Aorta (tissue), 5 donors: ENCODE data around the gene MYH14. TPM values are rescaled to one million over a fixed set of nuclear protein-coding genes. Genes with fewer than 3 reads are reported as not detected.
A peak's percentile ranks its signal among the peaks of the same experiment; 100 is the strongest.

Source experiments
- ATAC-seq: fragments of 200-7000 bp; cut with Tn5 transposase; one replicate; pipeline ENCODE4 v1.9.1; 2022; ENCODE audit warnings: moderate library complexity; ENCODE audit not compliant: low FRiP score
- DNase-seq, 2 donors: peaks; one replicate each; pipeline ENCODE4 v3.0.0-alpha.2; 2020
- H3K27ac ChIP-seq, 2 donors: one replicate each; pipeline ENCODE4 v1.5.1; 2013; ENCODE audit warnings: low read length in 2 of 2, mild to moderate bottlenecking in 2 of 2, moderate library complexity in 2 of 2, control low read depth in 1 of 2, inconsistent platforms in 1 of 2, low read depth in 1 of 2
- H3K27me3 ChIP-seq, 2 donors: one replicate each; pipeline ENCODE4 v1.6.1; 2013; ENCODE audit warnings: control low read depth in 1 of 2, low read length in 1 of 2, mild to moderate bottlenecking in 1 of 2, moderate library complexity in 1 of 2; ENCODE audit not compliant: insufficient read depth in 2 of 2, control insufficient read depth in 1 of 2
- H3K36me3 ChIP-seq, 2 donors: one replicate each; pipeline ENCODE4 v1.6.1; 2013; ENCODE audit warnings: control low read depth in 1 of 2, low read length in 1 of 2, mild to moderate bottlenecking in 1 of 2; ENCODE audit not compliant: insufficient read depth in 2 of 2, control insufficient read depth in 1 of 2
- H3K4me1 ChIP-seq, 2 donors: one replicate each; pipeline ENCODE4 v1.6.1; 2013; ENCODE audit warnings: low read length in 2 of 2, control low read depth in 1 of 2, mild to moderate bottlenecking in 1 of 2, moderate library complexity in 1 of 2; ENCODE audit not compliant: insufficient read depth in 2 of 2, control insufficient read depth in 1 of 2
- H3K4me3 ChIP-seq, 2 donors: one replicate each; pipeline ENCODE4 v1.5.1; 2013; ENCODE audit warnings: low read length in 2 of 2, control low read depth in 1 of 2, mild to moderate bottlenecking in 1 of 2
- H3K9me3 ChIP-seq: one replicate; pipeline ENCODE4 v1.6.1; 2013; ENCODE audit warnings: mild to moderate bottlenecking, low read length; ENCODE audit not compliant: control insufficient read depth
- WGBS, 2 donors: extraction: QIAGEN DNeasy Blood & Tissue Kit; methylation state at CpG; one replicate each; pipeline ENCODE4 v1.1.7; 2013; 5-methylcytosine and 5-hydroxymethylcytosine counted together
- intact Hi-C, 2 donors: fragments of 100-400 bp; cut with DNase I; formaldehyde crosslinking; loops; one replicate each; pipeline versions ENCODE4 v1.14.2 to v1.15.0; 2022
- polyA plus RNA-seq, 2 donors: library from polyadenylated mRNA; stranded (reverse); fragments of 200-250 nt; gene quantifications; one replicate each; pipeline ENCODE4 v1.2.3, GENCODE V29; 2013
- total RNA-seq, 2 donors: library from RNA; stranded (reverse); fragmentation: NEBNext Ultra II Directional; extraction: Animal tissue kit (Norgen Biotek cat#: 25700); gene quantifications; one replicate each; pipeline ENCODE4 v1.2.1, GENCODE V29; 2021
- donor health status: healthy with polysubstance abuse.
- donor health status: Bipolar disorder and iron deficiency.
- donor health status: DM: no; HTN: no; CAD: no.
- donor health status: DM: no; HTN: no; CAD: no.
- donor health status: DM: yes; HTN: yes; CAD: no.

Gene MYH14
- total and polyA plus RNA-seq, 4 donors, result 4.8 to 61.1 (median 8.9) TPM

GRCh38 chr19:50276370-50277063 is 73.1 kb downstream of the MYH14 start:
- no peak for DNase-seq
- H3K27me3 ChIP-seq, result no peaks in the 10 kb centered on the region
- intact Hi-C loops, result no loop called here
- H3K4me3 ChIP-seq, result no peak overlapping the region
- H3K27ac ChIP-seq, result no peak overlapping the region
- no peak for ATAC-seq
- no peaks in the 10 kb centered on the region for H3K9me3 ChIP-seq
- no peaks in the 10 kb centered on the region for H3K4me1 ChIP-seq
- 90% methylated on average over 15 of the region's 15 CpGs for WGBS, 2 donors
- no peaks in the 10 kb centered on the region for H3K36me3 ChIP-seq

DNA sequence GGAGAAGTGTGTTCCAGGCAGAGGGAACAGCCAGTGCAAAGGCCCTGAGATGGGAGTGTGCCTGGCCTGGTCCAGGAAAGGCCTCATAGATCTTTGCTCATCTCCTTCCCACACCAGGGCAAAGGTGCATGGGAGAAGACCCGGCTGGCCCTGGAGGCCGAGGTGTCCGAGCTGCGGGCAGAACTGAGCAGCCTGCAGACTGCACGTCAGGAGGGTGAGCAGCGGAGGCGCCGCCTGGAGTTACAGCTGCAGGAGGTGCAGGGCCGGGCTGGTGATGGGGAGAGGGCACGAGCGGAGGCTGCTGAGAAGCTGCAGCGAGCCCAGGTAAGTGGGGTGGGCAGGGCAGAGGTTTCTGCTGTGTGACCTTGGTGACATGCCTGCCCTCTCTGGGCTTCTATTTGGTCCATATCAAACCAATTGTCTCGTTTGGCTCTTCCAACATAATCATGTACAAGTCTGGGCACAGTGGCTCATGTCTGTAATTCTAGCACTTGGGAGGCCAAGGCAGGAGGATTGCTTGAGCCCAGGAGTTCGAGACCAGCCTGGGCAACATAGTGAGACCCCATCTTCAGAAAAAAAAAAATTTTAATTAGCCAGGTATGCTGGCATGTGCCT is 74.7 kb downstream of the MYH14 start:
- Histone ChIP-seq H3K9me3 (no peaks in the 10 kb centered on the region), H3K27ac (no peak overlapping the region), H3K4me3 (no peak overlapping the region), H3K36me3 (no peaks in the 10 kb centered on the region), H3K27me3 (no peaks in the 10 kb centered on the region), H3K4me1 (no peaks in the 10 kb centered on the region)
- DNase-seq (no peak), ATAC-seq (peak; percentile 29)
- WGBS, 2 donors, result 94 to 95% methylated on average over 14 of the region's 14 CpGs
- intact Hi-C loops, result no loop called here

GRCh38 chr19:50280074-50280473 is 76.7 kb downstream of the MYH14 start:
- no peak for ATAC-seq
- H3K36me3 ChIP-seq, result no peaks in the 10 kb centered on the region
- no peaks in the 10 kb centered on the region for H3K27me3 ChIP-seq

GRCh38 chr19:50280983-50281382 is 77.6 kb downstream of the MYH14 start:
- no peaks in the 10 kb centered on the region for H3K4me1 ChIP-seq
- no peak overlapping the region for H3K27ac ChIP-seq
- no peak overlapping the region for H3K4me3 ChIP-seq
- no peaks in the 10 kb centered on the region for H3K27me3 ChIP-seq
- ATAC-seq, result no peak
- intact Hi-C loops, result no loop called here
- DNase-seq, result no peak
- H3K9me3 ChIP-seq, result no peaks in the 10 kb centered on the region
- WGBS, 2 donors, result 72 to 79% methylated on average over 3 of the region's 3 CpGs
- H3K36me3 ChIP-seq, result no peaks in the 10 kb centered on the region

More at GRCh38 chr19:50280074-50280473, 76.7 kb downstream of the MYH14 start:
- Histone ChIP-seq H3K27ac (no peak overlapping the region), H3K4me3 (no peak overlapping the region), H3K4me1 (no peaks in the 10 kb centered on the region), H3K9me3 (no peaks in the 10 kb centered on the region)
- intact Hi-C loops, result no loop called here
- peak in 1 of 2 donors; percentile 35 for DNase-seq
- WGBS, 2 donors, result 91 to 92% methylated on average over 12 to 14 of the region's 14 CpGs

- H3K27me3 ChIP-seq, result no peaks in the 10 kb centered on the region
- H3K9me3 ChIP-seq, result peaks cover 4% of the 10 kb centered on the region
- no peak overlapping the region for H3K4me3 ChIP-seq
- intact Hi-C loops, result no loop called here
- no peaks in the 10 kb centered on the region for H3K4me1 ChIP-seq
- 93 to 95% methylated on average over 18 to 22 of the region's 22 CpGs for WGBS, 2 donors
- peak in 1 of 2 donors; percentile 73 for DNase-seq
- H3K36me3 ChIP-seq, result no peaks in the 10 kb centered on the region
- no peak for ATAC-seq
- H3K27ac ChIP-seq, result no peak overlapping the region
Observed at GRCh38 chr19:50281491-50281890, 78.1 kb downstream of the MYH14 start.

DNA sequence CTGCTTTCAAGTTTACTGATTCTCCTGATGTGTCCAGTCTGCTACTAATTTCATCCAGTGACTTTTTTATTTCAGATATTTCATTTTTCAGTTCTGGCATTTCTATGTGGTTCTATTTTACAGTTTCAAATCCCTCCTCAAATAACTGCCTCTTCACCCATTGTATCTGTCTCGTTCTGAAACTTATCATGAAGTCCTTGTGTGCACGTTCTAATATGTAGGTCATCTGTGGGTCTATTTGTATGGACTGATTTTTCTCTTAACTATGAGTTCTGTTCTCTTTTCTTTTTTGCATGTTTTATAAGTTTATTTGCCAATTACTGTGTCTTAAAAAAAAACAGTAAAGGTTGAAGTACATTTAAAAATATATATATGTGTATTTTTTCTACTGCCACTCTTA is 82.4 kb downstream of the MYH14 start:
- Histone ChIP-seq H3K27me3 (no peaks in the 10 kb centered on the region), H3K27ac (no peak overlapping the region), H3K4me1 (no peaks in the 10 kb centered on the region), H3K36me3 (peaks cover 0 to under 1% of the 10 kb centered on the region in 2 donors), H3K4me3 (no peak overlapping the region), H3K9me3 (peaks cover 4% of the 10 kb centered on the region)
- ATAC-seq (no peak), DNase-seq (no peak)
- intact Hi-C loops, result no loop called here
- WGBS, 2 donors, result 91 to 92% methylated on average over 2 of the region's 2 CpGs

- 94 to 98% methylated on average over 18 of the region's 18 CpGs for WGBS, 2 donors
- H3K4me1 ChIP-seq, result no peaks in the 10 kb centered on the region
- H3K27ac ChIP-seq, result no peak overlapping the region
- H3K4me3 ChIP-seq, result no peak overlapping the region
- no peaks in the 10 kb centered on the region for H3K27me3 ChIP-seq
- peaks cover 4% of the 10 kb centered on the region for H3K9me3 ChIP-seq
- ATAC-seq (no peak), DNase-seq (peak in 1 of 2 donors; percentile 59)
- intact Hi-C loops, result no loop called here
- H3K36me3 ChIP-seq, result peaks cover 0 to 2% of the 10 kb centered on the region in 2 donors
Observed at GRCh38 chr19:50286443-50286842, 83.0 kb downstream of the MYH14 start.

GRCh38 chr19:50287331-50287730 is 83.9 kb downstream of the MYH14 start:
- Histone ChIP-seq H3K4me1 (no peaks in the 10 kb centered on the region), H3K9me3 (peaks cover 4% of the 10 kb centered on the region), H3K27me3 (no peaks in the 10 kb centered on the region), H3K27ac (no peak overlapping the region), H3K36me3 (peaks cover 0 to 2% of the 10 kb centered on the region in 2 donors), H3K4me3 (no peak overlapping the region)
- WGBS, 2 donors, result 94% methylated on average over 2 of the region's 2 CpGs
- ATAC-seq (no peak), DNase-seq (no peak)
- intact Hi-C loops, result no loop called here

DNA sequence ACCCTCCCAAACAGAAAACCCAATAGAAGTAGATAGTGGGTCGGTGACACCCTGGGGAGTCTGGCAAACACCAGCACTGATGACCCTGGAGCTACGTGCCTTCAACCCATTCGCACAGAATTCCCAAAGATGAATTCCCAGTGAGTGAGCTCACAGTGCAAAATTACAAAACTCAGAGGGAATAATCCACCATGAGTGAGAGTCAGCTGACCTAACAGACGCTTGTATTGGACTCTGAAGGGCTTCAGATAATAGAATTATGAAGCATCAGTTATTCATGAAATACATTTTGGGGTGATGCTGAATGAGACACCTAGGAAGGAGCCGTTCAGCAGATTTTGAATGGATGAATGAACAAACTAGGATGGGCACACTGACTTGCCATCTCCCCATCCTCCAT is 85.5 kb downstream of the MYH14 start:
- peaks cover 4% of the 10 kb centered on the region for H3K9me3 ChIP-seq
- no peak overlapping the region for H3K27ac ChIP-seq
- H3K36me3 ChIP-seq, result peaks cover 0 to 2% of the 10 kb centered on the region in 2 donors
- WGBS, 2 donors, result 91 to 93% methylated on average over 5 of the region's 5 CpGs
- intact Hi-C loops, result no loop called here
- ATAC-seq (no peak), DNase-seq (no peak)
- no peaks in the 10 kb centered on the region for H3K27me3 ChIP-seq
- H3K4me3 ChIP-seq, result no peak overlapping the region
- H3K4me1 ChIP-seq, result no peaks in the 10 kb centered on the region
